H1 (cell line): ENCODE results near the gene BSCL2. TPM values are rescaled to one million over a fixed set of nuclear protein-coding genes. Genes with fewer than 3 reads are reported as not detected.

Experiments
- USF2 ChIP-seq: IDR thresholded peaks from 2 replicates; pipeline ENCODE4 v1.6.1; 2011; ENCODE audit warnings: low read length, improper control_type of control experiment
- polyA plus RNA-seq, 7 experiments: library from polyadenylated mRNA; depleted of rRNA in 3 of 7; stranded (reverse) in 5 of 7; unstranded in 2 of 7; fragments of >200 nt in 5 of 7; fragments of 200-250 nt in 2 of 7; gene quantifications; 1 replicate in 5 of 7; 2 replicates in 1 of 7; 4 replicates in 1 of 7; pipeline versions ENCODE4 v1.2.1 to v1.2.3, GENCODE V29; 2011 to 2013; ENCODE audit warnings: missing spikeins in 2 of 7, mixed read lengths in 2 of 7
- total RNA-seq: library from RNA; stranded (reverse); fragmentation: NEBNext Ultra II Directional; extraction: Animal tissue kit (Norgen Biotek cat#: 25700); gene quantifications from 2 replicates; pipeline ENCODE4 v1.2.1, GENCODE V29; 2021

BSCL2 gene
- total and polyA plus RNA-seq, 2 of the 8 experiments (the other 6 are each of a cell fraction or from before 2014, with no cell fraction given) = 59.5 to 264 TPM

GRCh38 chr11:62716206-62716605 lies 9.0 kb upstream of the BSCL2 start (continued):
- no peak for TF ChIP-seq USF2
